Measurements from ENCODE around the gene APBB2. TPM values are rescaled to one million over a fixed set of nuclear protein-coding genes. Genes with fewer than 3 reads are reported as not detected.

APBB2 gene
- total and polyA plus RNA-seq, 2 donors (not counting 1 experiment from before 2014, with no cell fraction given), result 4.4 to 15.8 TPM

DNA sequence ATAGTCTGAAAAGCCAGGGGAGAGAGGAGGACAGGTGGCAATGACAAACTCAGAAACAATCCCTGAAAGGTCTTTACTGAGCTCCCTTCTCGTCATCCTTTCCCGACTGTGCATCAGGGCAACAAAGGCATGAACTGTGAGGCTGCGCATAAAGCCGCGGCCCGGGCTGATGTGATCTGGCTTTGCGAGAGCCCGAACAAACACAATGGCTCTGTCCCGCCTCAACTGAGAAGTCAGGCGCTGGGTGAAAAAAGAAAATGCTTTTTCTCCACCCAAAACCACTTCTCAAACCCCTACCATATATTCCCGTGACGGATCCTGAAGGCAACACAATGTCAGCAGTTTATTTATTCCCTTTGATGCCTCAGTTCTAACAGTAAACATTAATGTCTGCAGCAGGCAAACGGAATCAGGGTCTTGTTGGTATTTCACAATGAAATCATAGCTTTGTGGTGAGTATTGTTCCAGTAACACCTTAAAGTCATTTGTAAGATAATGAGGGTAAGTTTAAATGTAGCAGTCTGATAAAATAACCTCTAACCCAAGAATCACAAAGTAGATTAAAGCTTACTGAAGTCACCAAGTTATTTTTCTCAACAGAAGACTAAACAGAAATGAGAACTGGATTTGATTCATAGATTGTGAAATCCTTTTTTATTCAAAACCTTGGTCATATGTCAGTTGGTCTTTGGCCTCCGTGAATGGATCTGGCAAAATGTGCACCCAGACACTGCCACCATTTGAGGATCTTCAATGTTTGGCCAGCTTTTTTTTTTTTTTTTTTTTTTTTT, 67.4 kb downstream of the APBB2 start:
- TF ChIP-seq EZH2 (IDR thresholded peaks at IDR 0.05; ENCODE audit: borderline replicate concordance, insufficient read depth, low read depth, low read length, poor library complexity, severe bottlenecking), result no peak
- TF ChIP-seq, protein P1, sequence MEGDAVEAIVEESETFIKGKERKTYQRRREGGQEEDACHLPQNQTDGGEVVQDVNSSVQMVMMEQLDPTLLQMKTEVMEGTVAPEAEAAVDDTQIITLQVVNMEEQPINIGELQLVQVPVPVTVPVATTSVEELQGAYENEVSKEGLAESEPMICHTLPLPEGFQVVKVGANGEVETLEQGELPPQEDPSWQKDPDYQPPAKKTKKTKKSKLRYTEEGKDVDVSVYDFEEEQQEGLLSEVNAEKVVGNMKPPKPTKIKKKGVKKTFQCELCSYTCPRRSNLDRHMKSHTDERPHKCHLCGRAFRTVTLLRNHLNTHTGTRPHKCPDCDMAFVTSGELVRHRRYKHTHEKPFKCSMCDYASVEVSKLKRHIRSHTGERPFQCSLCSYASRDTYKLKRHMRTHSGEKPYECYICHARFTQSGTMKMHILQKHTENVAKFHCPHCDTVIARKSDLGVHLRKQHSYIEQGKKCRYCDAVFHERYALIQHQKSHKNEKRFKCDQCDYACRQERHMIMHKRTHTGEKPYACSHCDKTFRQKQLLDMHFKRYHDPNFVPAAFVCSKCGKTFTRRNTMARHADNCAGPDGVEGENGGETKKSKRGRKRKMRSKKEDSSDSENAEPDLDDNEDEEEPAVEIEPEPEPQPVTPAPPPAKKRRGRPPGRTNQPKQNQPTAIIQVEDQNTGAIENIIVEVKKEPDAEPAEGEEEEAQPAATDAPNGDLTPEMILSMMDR (IDR thresholded peaks at IDR 0.05), result no peak

DNA sequence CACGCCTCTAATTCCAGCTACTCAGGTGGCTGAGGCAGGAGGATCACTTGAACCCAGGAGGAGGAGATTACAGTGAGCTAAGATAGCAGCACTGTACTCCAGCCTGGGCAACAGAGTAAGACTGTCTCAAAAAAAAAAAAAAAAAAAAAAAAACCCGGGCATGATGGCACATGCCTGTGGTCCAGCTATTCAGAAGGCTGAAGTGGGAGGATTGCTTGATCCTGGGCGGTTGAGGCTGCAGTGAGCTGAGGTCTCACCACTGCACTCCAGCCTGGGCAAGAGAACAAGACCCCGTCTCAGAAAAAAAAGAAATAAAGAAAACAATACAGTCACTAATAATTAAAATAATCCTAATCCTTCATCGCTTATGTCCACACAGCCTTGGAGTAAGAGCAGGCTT, 68.1 kb downstream of the APBB2 start:
- WGBS (ENCODE audit: insufficient coverage), result 100% methylated on average over 3 of the region's 5 CpGs
- H3K79me2 ChIP-seq (ENCODE audit: control insufficient read depth, insufficient read depth, low read length), result no peaks in the 10 kb centered on the region
- peaks cover 0 to 2% (median 0%) of the 10 kb centered on the region in 3 donors for H3K9me3 ChIP-seq (ENCODE audit: control extremely low read depth in 1 of 3, control insufficient read depth in 2 of 3, insufficient read depth in 1 of 3, low read length in 2 of 3)
- Mint-ChIP-seq H3K4me1 (no peaks in the 10 kb centered on the region), H3K4me3 (no peak overlapping the region), H3K9me3 (ENCODE audit: insufficient read depth) (no peaks in the 10 kb centered on the region), H3K27ac (no peak overlapping the region), H3K27me3 (no peaks in the 10 kb centered on the region)
- no peak overlapping the region for H3K4me3 ChIP-seq (ENCODE audit: control extremely low read depth in 1 of 5, extremely low read depth in 1 of 5, insufficient read depth in 1 of 5, low read depth in 2 of 5, low read length in 4 of 5)
- no peaks in the 10 kb centered on the region for H3K36me3 ChIP-seq (replicated peaks in 1 of 2; ENCODE audit: control extremely low read depth in 1 of 2, control insufficient read depth in 1 of 2, extremely low read depth in 1 of 2, insufficient read depth in 2 of 2, low read length in 1 of 2)
- ATAC-seq (ENCODE audit: low read depth) (no peak), DNase-seq (no peak)
- CTCF ChIA-PET, result no interaction called here
- H2AFZ ChIP-seq (ENCODE audit: insufficient read depth, low read depth, low read length, poor library complexity, severe bottlenecking), result no peak overlapping the region
- POLR2A ChIA-PET, result no interaction called here
- no peaks in the 10 kb centered on the region for H4K20me1 ChIP-seq (ENCODE audit: control insufficient read depth, insufficient read depth, low read length, poor library complexity, severe bottlenecking)
- H3K27me3 ChIP-seq (replicated peaks in 1 of 4; ENCODE audit: control extremely low read depth in 1 of 4, control insufficient read depth in 3 of 4, insufficient read depth in 4 of 4, low read length in 3 of 4), result no peaks in the 10 kb centered on the region
- H3K4me2 ChIP-seq (replicated peaks; ENCODE audit: low read depth, low read length, poor library complexity, severe bottlenecking), result no peak overlapping the region
- H3K9ac ChIP-seq (ENCODE audit: low read length), result no peak overlapping the region
- TF ChIP-seq, protein P1 (IDR thresholded peaks at IDR 0.05), result no peak
- no peak for TF ChIP-seq EZH2 (IDR thresholded peaks at IDR 0.05; ENCODE audit: borderline replicate concordance, insufficient read depth, low read depth, low read length, poor library complexity, severe bottlenecking)
- H3K4me1 ChIP-seq (ENCODE audit: control insufficient read depth in 2 of 2, insufficient read depth in 2 of 2, low read length in 2 of 2), result no peaks in the 10 kb centered on the region
- intact Hi-C loops (cut with micrococcal nuclease), result no loop called here
- H3K27ac ChIP-seq (ENCODE audit: low read length in 2 of 2), result no peak overlapping the region

More for the DNA sequence above, 67.4 kb downstream of the APBB2 start:
- no peak overlapping the region for H3K27ac Mint-ChIP-seq
- Histone ChIP-seq H3K9ac (ENCODE audit: low read length) (no peak overlapping the region), H2AFZ (ENCODE audit: insufficient read depth, low read depth, low read length, poor library complexity, severe bottlenecking) (no peak overlapping the region), H3K4me2 (replicated peaks; ENCODE audit: low read depth, low read length, poor library complexity, severe bottlenecking) (no peak overlapping the region), H3K4me3 (ENCODE audit: control extremely low read depth in 1 of 5, extremely low read depth in 1 of 5, insufficient read depth in 1 of 5, low read depth in 2 of 5, low read length in 4 of 5) (no peak overlapping the region), H4K20me1 (ENCODE audit: control insufficient read depth, insufficient read depth, low read length, poor library complexity, severe bottlenecking) (no peaks in the 10 kb centered on the region), H3K79me2 (ENCODE audit: control insufficient read depth, insufficient read depth, low read length) (no peaks in the 10 kb centered on the region), H3K9me3 (ENCODE audit: control extremely low read depth in 1 of 3, control insufficient read depth in 2 of 3, insufficient read depth in 1 of 3, low read length in 2 of 3) (peaks cover 0 to 2% (median 0%) of the 10 kb centered on the region in 3 donors), H3K4me1 (ENCODE audit: control insufficient read depth in 2 of 2, insufficient read depth in 2 of 2, low read length in 2 of 2) (no peaks in the 10 kb centered on the region), H3K27ac (ENCODE audit: low read length in 2 of 2) (no peak overlapping the region), H3K27me3 (replicated peaks in 1 of 4; ENCODE audit: control extremely low read depth in 1 of 4, control insufficient read depth in 3 of 4, insufficient read depth in 4 of 4, low read length in 3 of 4) (no peaks in the 10 kb centered on the region), H3K36me3 (replicated peaks in 1 of 2; ENCODE audit: control extremely low read depth in 1 of 2, control insufficient read depth in 1 of 2, extremely low read depth in 1 of 2, insufficient read depth in 2 of 2, low read length in 1 of 2) (no peaks in the 10 kb centered on the region)
- intact Hi-C loops (cut with micrococcal nuclease), result no loop called here
- no peak for ATAC-seq (ENCODE audit: low read depth)
- no peaks in the 10 kb centered on the region for H3K27me3 Mint-ChIP-seq
- POLR2A ChIA-PET, result no interaction called here
- no peak for DNase-seq
- no peaks in the 10 kb centered on the region for H3K9me3 Mint-ChIP-seq (ENCODE audit: insufficient read depth)
- CTCF ChIA-PET, result no interaction called here
- WGBS (ENCODE audit: insufficient coverage), result 69% methylated on average over 9 of the region's 14 CpGs
- H3K4me1 Mint-ChIP-seq, result no peaks in the 10 kb centered on the region
- no peak overlapping the region for H3K4me3 Mint-ChIP-seq
